GM21528 (cell line): ENCODE measurements around the gene ALG10.
"Not testable (repeated sequence)": the region's sequence is repeated elsewhere in the genome, so short reads cannot be mapped to it uniquely, and the experiment has no call there.

Experiments used
- ATAC-seq: cut with Tn5 transposase; IDR thresholded peaks from one replicate; pipeline ENCODE4 v1.9.1; 2021; ENCODE audit warnings: mild to moderate bottlenecking, moderate library complexity; ENCODE audit not compliant: unreplicated experiment, low FRiP score

ALG10 gene

GRCh38 chr12:34022079-34022830 is at the start of gene ALG10:
ALG10 (plus strand) TSS chr12:34022496; CDS start chr12:34022600, 104 bp downstream.
- ATAC-seq, result peak; percentile 100

GRCh38 chr12:33972884-33973283 is 49.4 kb upstream of the ALG10 start:
- not testable (repeated sequence) for ATAC-seq

- no peak for ATAC-seq
Observed at GRCh38 chr12:33977887-33978286, 44.4 kb upstream of the ALG10 start.

- ATAC-seq, result no peak
Observed at GRCh38 chr12:33988197-33988805, 34.0 kb upstream of the ALG10 start.

- ATAC-seq, result no peak
Observed at GRCh38 chr12:33988913-33989312, 33.4 kb upstream of the ALG10 start.

GRCh38 chr12:33994857-33995808 is 27.2 kb upstream of the ALG10 start:
- ATAC-seq, result no peak

- ATAC-seq, result not testable (repeated sequence)
Observed at GRCh38 chr12:34008835-34009234, 13.5 kb upstream of the ALG10 start.

GRCh38 chr12:34016361-34016760 is 5.9 kb upstream of the ALG10 start:
- no peak for ATAC-seq

- ATAC-seq, result no peak
Observed at GRCh38 chr12:34021071-34021470, 1.2 kb upstream of the ALG10 start.

GRCh38 chr12:34027661-34028060 is 5.4 kb downstream of the ALG10 start:
- not testable (repeated sequence) for ATAC-seq

- ATAC-seq, result no peak
Observed at GRCh38 chr12:34030591-34030990, 8.3 kb downstream of the ALG10 start.

- no peak for ATAC-seq
Observed at GRCh38 chr12:34033628-34034296, 11.5 kb downstream of the ALG10 start.

- not testable (repeated sequence) for ATAC-seq
Observed at GRCh38 chr12:34038357-34038756, 16.1 kb downstream of the ALG10 start.

GRCh38 chr12:34046570-34046969 is 24.3 kb downstream of the ALG10 start:
- no peak for ATAC-seq

- ATAC-seq, result not testable (repeated sequence)
Observed at GRCh38 chr12:34047855-34048254, 25.6 kb downstream of the ALG10 start.

GRCh38 chr12:34048714-34049113 is 26.4 kb downstream of the ALG10 start:
- ATAC-seq, result no peak

GRCh38 chr12:34051486-34051885 is 29.2 kb downstream of the ALG10 start:
- ATAC-seq, result no peak

GRCh38 chr12:34054938-34055337 is 32.6 kb downstream of the ALG10 start:
- no peak for ATAC-seq
